Measurements from ENCODE around the gene LCN12. TPM values are rescaled to one million over a fixed set of nuclear protein-coding genes. Genes with fewer than 3 reads are reported as not detected.

Gene LCN12
- polyA plus RNA-seq (2012; rRNA removed), result 0.87 and 1.1 TPM in 2 replicates
- polyA plus RNA-seq (2012; cell fraction: cytosol; rRNA removed), result 0.09 and 0.15 TPM in 2 replicates
- polyA plus RNA-seq (2012; cell fraction: nucleus; rRNA removed), result 6.2 and 6.8 TPM in 2 replicates

GRCh38 chr9:136951541-136952320 is at the start of gene LCN12:
Gene LCN12, plus strand, starts transcription at chr9:136952273. Its CDS starts 55 bp downstream, at chr9:136952328.
- POLR2A ChIA-PET, result interaction anchor here (0.9 to 1.8 kb wide), 6 partner anchors 22 to 77 kb away, joined by 3 to 7 read pairs (median 4); partner anchors contain the start of gene PTGDS
- DNase-seq, result no peak

More at GRCh38 chr9:136951541-136952320, at the start of gene LCN12:
- no peaks in the 10 kb centered on the region for H4K20me1 ChIP-seq (ENCODE audit: insufficient read depth)
- no peak for TF ChIP-seq FOSL2 (IDR thresholded peaks at IDR 0.05; ENCODE audit: borderline replicate concordance, low read depth)
- no peak for TF ChIP-seq FOXM1 (IDR thresholded peaks at IDR 0.05; ENCODE audit: low read depth)
- no peak for TF ChIP-seq MAX (IDR thresholded peaks at IDR 0.05; ENCODE audit: low read depth)
- TF ChIP-seq FOXJ3 (CRISPR knock-in tag; IDR thresholded peaks at IDR 0.05), result no peak
- no peak for TF ChIP-seq NRF1 (IDR thresholded peaks at IDR 0.05; ENCODE audit: low read depth, low read length)
- no peak for TF ChIP-seq CHD2 (IDR thresholded peaks at IDR 0.05; ENCODE audit: low read length, partially characterized antibody)
- no peak for TF ChIP-seq TCF12 (IDR thresholded peaks at IDR 0.05)
- TF ChIP-seq JUND (IDR thresholded peaks at IDR 0.05), result no peak
- TF ChIP-seq TEAD4 (IDR thresholded peaks at IDR 0.05; ENCODE audit: borderline replicate concordance, insufficient read depth), result no peak
- no peak for TF ChIP-seq RFX5 (IDR thresholded peaks at IDR 0.05; ENCODE audit: low read length)
- TF ChIP-seq REST (IDR thresholded peaks at IDR 0.05; ENCODE audit: low read depth, low read length), result no peak
- TF ChIP-seq YY1 (IDR thresholded peaks at IDR 0.05; ENCODE audit: low read depth), result no peak
- no peak for TF ChIP-seq IRF3 (IDR thresholded peaks at IDR 0.05; ENCODE audit: low read depth, low read length)
- no peak for TF ChIP-seq EZH2phosphoT487 (IDR thresholded peaks at IDR 0.05; ENCODE audit: borderline replicate concordance, low read depth)
- no peak for TF ChIP-seq CTCF (IDR thresholded peaks at IDR 0.05)
- H2AFZ ChIP-seq (ENCODE audit: low read depth), result no peak within 1 kb of the TSS
- H3K4me3 ChIP-seq (ENCODE audit: low read depth in 2 of 2, low read length in 1 of 2), result no peak within 1 kb of the TSS
- H3K9me2 ChIP-seq, result no peaks in the 10 kb centered on the region
- CTCF ChIA-PET, result interaction anchor here (0.9 to 13.2 kb wide), 6 partner anchors 25 to 160 kb away, joined by 3 to 350 read pairs (median 4); partner anchors contain the start of genes ABCA2, CLIC3 and FUT7
- no peaks in the 10 kb centered on the region for H3K9me3 ChIP-seq
- no peak within 1 kb of the TSS for H3K4me2 ChIP-seq
- peaks cover 0 to 25% of the 10 kb centered on the region in 2 experiments; a peak in 2 of 4 replicates for H3K4me1 ChIP-seq (ENCODE audit: control insufficient read depth in 1 of 2, insufficient read depth in 2 of 2, low read depth in 1 of 2, low read length in 1 of 2)
- H3K79me2 ChIP-seq (ENCODE audit: insufficient read depth), result no peaks in the 10 kb centered on the region
- no peaks in the 10 kb centered on the region for H3F3A ChIP-seq (replicated peaks; ENCODE audit: insufficient read depth)
- H3K27me3 ChIP-seq (ENCODE audit: insufficient read depth), result no peaks in the 10 kb centered on the region
- H3K27ac ChIP-seq (ENCODE audit: low read depth in 2 of 2, low read length in 1 of 2), result peak within 1 kb of the TSS in 1 of 2 experiments; percentile 30; a peak in 1 of 4 replicates
- H3K9ac ChIP-seq, result no peak within 1 kb of the TSS
- no peaks in the 10 kb centered on the region for H3K36me3 ChIP-seq (replicated peaks in 1 of 2; ENCODE audit: control insufficient read depth in 1 of 2, insufficient read depth in 2 of 2, low read length in 1 of 2)
- WGBS (ENCODE audit: low lambda C conversion rate), result 100% methylated on average over 2 of the region's 14 CpGs

Data from SK-N-SH (cell line).